ENCODE results near the gene TTC21A. TPM values are rescaled to one million over a fixed set of nuclear protein-coding genes. Genes with fewer than 3 reads are reported as not detected.

Gene TTC21A
- total RNA-seq, 1 experiment from 2014 or later: 5.6 TPM

- Histone ChIP-seq H3K9ac (ENCODE audit: low read length) (no peak overlapping the region), H3K36me3 (ENCODE audit: control insufficient read depth in 1 of 2, insufficient read depth in 2 of 2, low read length in 2 of 2) (peaks cover 0 to 7% of the 10 kb centered on the region in 2 experiments; a peak in 1 of 4 replicates), H3K4me1 (ENCODE audit: control insufficient read depth in 1 of 2, insufficient read depth in 2 of 2, low read length in 2 of 2) (no peaks in the 10 kb centered on the region), H3K9me3 (ENCODE audit: control insufficient read depth in 1 of 2, insufficient read depth in 1 of 2, low read depth in 1 of 2, low read length in 2 of 2) (no peaks in the 10 kb centered on the region), H4K20me1 (ENCODE audit: insufficient read depth) (no peaks in the 10 kb centered on the region), H2AFZ (ENCODE audit: low read depth, low read length, poor library complexity, severe bottlenecking) (no peak overlapping the region), H3K79me2 (ENCODE audit: insufficient read depth, low read length) (no peaks in the 10 kb centered on the region), H3K4me2 (ENCODE audit: low read length) (no peak overlapping the region), H3K4me3 (replicated peaks in 1 of 2; ENCODE audit: low read depth in 1 of 2, low read length in 2 of 2) (no peak overlapping the region), H3K27me3 (ENCODE audit: insufficient read depth, low read length) (no peaks in the 10 kb centered on the region), H3K27ac (ENCODE audit: low read depth, low read length) (no peak overlapping the region), H3K9me2 (ENCODE audit: insufficient read depth) (no peaks in the 10 kb centered on the region)
- BruUV-seq (replicated peaks): no TSS peak
- ChIA-PET CTCF (interaction anchor here (0.8 to 1.2 kb wide), 2 partner anchors 69 to 223 kb away, joined by 3 to 4 read pairs; no protein-coding TSS in a partner anchor), RAD21 (ENCODE audit: low non-redundant PET in 1 of 2, low total read pairs in 2 of 2, uncharacterized antibody in 2 of 2, unreplicated experiment in 2 of 2) (no interaction called here), POLR2A (no interaction called here)
- intact Hi-C loops (cut with micrococcal nuclease): no loop called here
- DNase-seq (ENCODE audit: low read depth, low spot score) (no peak), ATAC-seq (no peak)
- TF ChIP-seq ATF3 (IDR thresholded peaks at IDR 0.05) (no peak), POLR2AphosphoS5 (IDR thresholded peaks at IDR 0.05; ENCODE audit: low read depth, low read length) (no peak), CTCF (IDR thresholded peaks at IDR 0.05 in 2 of 3, conservative IDR thresholded peaks at IDR 0.05 in 1 of 3; ENCODE audit: borderline replicate concordance in 1 of 3, insufficient read depth in 1 of 3, low read depth in 2 of 3, low read length in 2 of 3) (no peak), POLR2A (IDR thresholded peaks at IDR 0.05; ENCODE audit: borderline replicate concordance, extremely low read depth, insufficient read depth, insufficient read length) (no peak), SIN3A (IDR thresholded peaks at IDR 0.05; ENCODE audit: low read depth) (no peak), MAX (IDR thresholded peaks at IDR 0.05) (no peak), JUND (IDR thresholded peaks at IDR 0.05) (no peak), ELF1 (IDR thresholded peaks at IDR 0.05; ENCODE audit: borderline replicate concordance, low read depth) (no peak), ZNF274 (IDR thresholded peaks at IDR 0.05; ENCODE audit: low read depth, low read length) (no peak), CEBPB (IDR thresholded peaks at IDR 0.05; ENCODE audit: low read depth) (no peak), FOSL1 (IDR thresholded peaks at IDR 0.05; ENCODE audit: low read depth) (no peak)
These were observed 38.9 kb upstream of the TTC21A start for GRCh38 chr3:39068556-39068955.

All from HCT116 (cell line).